ENCODE measurements around the gene CCDC18.

DNA sequence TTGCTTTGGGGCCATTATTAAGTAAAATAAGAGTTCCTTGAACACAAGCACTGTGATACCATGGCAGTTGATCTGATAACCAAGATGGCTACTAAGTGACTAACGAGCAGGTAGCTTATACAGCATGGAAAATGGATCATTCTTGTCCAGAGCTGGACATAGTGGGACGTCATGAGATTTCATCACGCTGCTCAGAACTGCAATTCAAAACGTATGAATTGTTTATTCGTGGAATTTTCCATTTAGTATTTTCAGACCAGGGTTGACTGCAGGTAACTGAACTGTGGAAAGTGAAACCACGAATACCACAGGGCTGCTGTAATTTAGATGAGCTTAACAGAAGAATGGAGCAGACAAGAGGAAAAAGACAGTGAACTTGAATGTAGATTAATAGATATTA lies 38.9 kb downstream of the CCDC18 start:
- TF ChIP-seq POLR2A (IDR thresholded peaks at IDR 0.05): no peak
- TF ChIP-seq, protein P1, sequence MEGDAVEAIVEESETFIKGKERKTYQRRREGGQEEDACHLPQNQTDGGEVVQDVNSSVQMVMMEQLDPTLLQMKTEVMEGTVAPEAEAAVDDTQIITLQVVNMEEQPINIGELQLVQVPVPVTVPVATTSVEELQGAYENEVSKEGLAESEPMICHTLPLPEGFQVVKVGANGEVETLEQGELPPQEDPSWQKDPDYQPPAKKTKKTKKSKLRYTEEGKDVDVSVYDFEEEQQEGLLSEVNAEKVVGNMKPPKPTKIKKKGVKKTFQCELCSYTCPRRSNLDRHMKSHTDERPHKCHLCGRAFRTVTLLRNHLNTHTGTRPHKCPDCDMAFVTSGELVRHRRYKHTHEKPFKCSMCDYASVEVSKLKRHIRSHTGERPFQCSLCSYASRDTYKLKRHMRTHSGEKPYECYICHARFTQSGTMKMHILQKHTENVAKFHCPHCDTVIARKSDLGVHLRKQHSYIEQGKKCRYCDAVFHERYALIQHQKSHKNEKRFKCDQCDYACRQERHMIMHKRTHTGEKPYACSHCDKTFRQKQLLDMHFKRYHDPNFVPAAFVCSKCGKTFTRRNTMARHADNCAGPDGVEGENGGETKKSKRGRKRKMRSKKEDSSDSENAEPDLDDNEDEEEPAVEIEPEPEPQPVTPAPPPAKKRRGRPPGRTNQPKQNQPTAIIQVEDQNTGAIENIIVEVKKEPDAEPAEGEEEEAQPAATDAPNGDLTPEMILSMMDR (IDR thresholded peaks at IDR 0.05 in 4 of 5, conservative IDR thresholded peaks at IDR 0.05 in 1 of 5): no peak
